ENCODE results near the gene KRTAP5-11.
"Not testable (repeated sequence)": the region's sequence is repeated elsewhere in the genome, so short reads cannot be mapped to it uniquely, and the experiment has no call there.

- TF ChIP-seq CTCF (IDR thresholded peaks at IDR 0.05; ENCODE audit: low read depth, low read length); POLR2A (IDR thresholded peaks at IDR 0.05; ENCODE audit: extremely low read depth, insufficient read length): not testable (repeated sequence)
These were observed 3.2 kb downstream of the KRTAP5-11 start for GRCh38 chr11:71579513-71579912.
